Measurements from ENCODE around the gene C16orf95. TPM values are rescaled to one million over a fixed set of nuclear protein-coding genes. Genes with fewer than 3 reads are reported as not detected.

The C16orf95 gene
- total RNA-seq, 1 donor = 4.0 TPM

- Histone ChIP-seq H3K4me2 (ENCODE audit: insufficient read depth, low read length) (no peak overlapping the region), H2AFZ (ENCODE audit: low read length) (no peak overlapping the region), H3K36me3 (ENCODE audit: insufficient read depth, low read length) (peaks cover 37% of the 10 kb centered on the region), H3K9me3 (ENCODE audit: low read depth, low read length) (no peaks in the 10 kb centered on the region), H3K4me3 (ENCODE audit: insufficient read depth, low read length) (no peak overlapping the region), H3K27ac (ENCODE audit: low read depth, low read length) (no peak overlapping the region), H3K4me1 (ENCODE audit: insufficient read depth, low read length) (no peaks in the 10 kb centered on the region), H4K20me1 (ENCODE audit: insufficient read depth, low read length) (no peaks in the 10 kb centered on the region), H3K79me2 (ENCODE audit: insufficient read depth, low read length) (peaks cover 9% of the 10 kb centered on the region), H3K27me3 (ENCODE audit: insufficient read depth, low read length) (no peaks in the 10 kb centered on the region)
- DNase-seq (ENCODE audit: insufficient read length, low spot score, missing footprints) = no peak
- no peak for TF ChIP-seq CTCF (IDR thresholded peaks at IDR 0.05; ENCODE audit: extremely low read depth, low read depth, low read length)
Observed at GRCh38 chr16:87339086-87339723, 22.0 kb upstream of the C16orf95 start.

- no peak overlapping the region for H3K4me3 ChIP-seq (ENCODE audit: insufficient read depth, low read length)
- H3K36me3 ChIP-seq (ENCODE audit: insufficient read depth, low read length) = peaks cover 33% of the 10 kb centered on the region
- no peak for TF ChIP-seq CTCF (IDR thresholded peaks at IDR 0.05; ENCODE audit: extremely low read depth, low read depth, low read length)
- H3K9me3 ChIP-seq (ENCODE audit: low read depth, low read length) = no peaks in the 10 kb centered on the region
- no peaks in the 10 kb centered on the region for H3K4me1 ChIP-seq (ENCODE audit: insufficient read depth, low read length)
- H2AFZ ChIP-seq (ENCODE audit: low read length) = no peak overlapping the region
- no peaks in the 10 kb centered on the region for H3K27me3 ChIP-seq (ENCODE audit: insufficient read depth, low read length)
- H4K20me1 ChIP-seq (ENCODE audit: insufficient read depth, low read length) = no peaks in the 10 kb centered on the region
- H3K4me2 ChIP-seq (ENCODE audit: insufficient read depth, low read length) = no peak overlapping the region
- peak; percentile 44 for DNase-seq (ENCODE audit: insufficient read length, low spot score, missing footprints)
- no peak overlapping the region for H3K27ac ChIP-seq (ENCODE audit: low read depth, low read length)
- H3K79me2 ChIP-seq (ENCODE audit: insufficient read depth, low read length) = peaks cover 5% of the 10 kb centered on the region
Observed at GRCh38 chr16:87338155-87338765, 21.1 kb upstream of the C16orf95 start.

- Histone ChIP-seq H3K4me2 (ENCODE audit: insufficient read depth, low read length) (no peak overlapping the region), H2AFZ (ENCODE audit: low read length) (no peak overlapping the region), H3K4me1 (ENCODE audit: insufficient read depth, low read length) (no peaks in the 10 kb centered on the region), H3K9me3 (ENCODE audit: low read depth, low read length) (no peaks in the 10 kb centered on the region), H3K27ac (ENCODE audit: low read depth, low read length) (no peak overlapping the region), H3K27me3 (ENCODE audit: insufficient read depth, low read length) (no peaks in the 10 kb centered on the region), H3K4me3 (ENCODE audit: insufficient read depth, low read length) (no peak overlapping the region), H3K79me2 (ENCODE audit: insufficient read depth, low read length) (peaks cover 5% of the 10 kb centered on the region), H3K36me3 (ENCODE audit: insufficient read depth, low read length) (peaks cover 38% of the 10 kb centered on the region), H4K20me1 (ENCODE audit: insufficient read depth, low read length) (no peaks in the 10 kb centered on the region)
- no peak for TF ChIP-seq CTCF (IDR thresholded peaks at IDR 0.05; ENCODE audit: extremely low read depth, low read depth, low read length)
- peak; percentile 84 for DNase-seq (ENCODE audit: insufficient read length, low spot score, missing footprints)
Observed at GRCh38 chr16:87337262-87337771, 20.1 kb upstream of the C16orf95 start.

GRCh38 chr16:87336434-87337240 is 19.4 kb upstream of the C16orf95 start:
- Histone ChIP-seq H3K4me2 (ENCODE audit: insufficient read depth, low read length) (no peak overlapping the region), H4K20me1 (ENCODE audit: insufficient read depth, low read length) (no peaks in the 10 kb centered on the region), H3K27me3 (ENCODE audit: insufficient read depth, low read length) (no peaks in the 10 kb centered on the region), H3K79me2 (ENCODE audit: insufficient read depth, low read length) (peaks cover 5% of the 10 kb centered on the region), H3K27ac (ENCODE audit: low read depth, low read length) (no peak overlapping the region), H3K36me3 (ENCODE audit: insufficient read depth, low read length) (peaks cover 41% of the 10 kb centered on the region), H3K9me3 (ENCODE audit: low read depth, low read length) (no peaks in the 10 kb centered on the region), H3K4me1 (ENCODE audit: insufficient read depth, low read length) (no peaks in the 10 kb centered on the region), H3K4me3 (ENCODE audit: insufficient read depth, low read length) (no peak overlapping the region), H2AFZ (ENCODE audit: low read length) (no peak overlapping the region)
- no peak for TF ChIP-seq CTCF (IDR thresholded peaks at IDR 0.05; ENCODE audit: extremely low read depth, low read depth, low read length)
- DNase-seq (ENCODE audit: insufficient read length, low spot score, missing footprints) = peak; percentile 83

Data from osteoblast (primary cell).